Measurements from ENCODE around the gene ADCK1.

GRCh38 chr14:77892381-77892871, 92.5 kb downstream of the ADCK1 start:
- TF ChIP-seq CTCF (IDR thresholded peaks at IDR 0.05) (no peak), POLR2A (IDR thresholded peaks at IDR 0.05) (no peak), EP300 (IDR thresholded peaks at IDR 0.05) (no peak)
